BJ (cell line): ENCODE results near the gene AJAP1. TPM values are rescaled to one million over a fixed set of nuclear protein-coding genes. Genes with fewer than 3 reads are reported as not detected.
A peak's percentile ranks its signal among the peaks of the same experiment; 100 is the strongest.

Source experiments
- CTCF ChIA-PET: fragments of 350-600 bp; formaldehyde crosslinking; extraction: SDS; loops from one replicate; lab custom pipeline; 2021; ENCODE audit warnings: antibody characterized with exemption, inconsistent platforms; lab: Yijun Ruan, JAX
- POLR2A ChIA-PET: fragments of 300-600 bp; sonication (Branson Sonifier 250); formaldehyde crosslinking; extraction: SDS; loops from one replicate; lab custom pipeline; 2021; ENCODE audit warnings: antibody characterized with exemption; lab: Charles Lee
- DNase-seq: peaks from one replicate; pipeline ENCODE4 v3.0.0-alpha.2; 2011; ENCODE audit warnings: low read depth
- H3K27me3 ChIP-seq: 2 replicates; pipeline ENCODE4 v1.6.0; 2011; ENCODE audit warnings: low read length; ENCODE audit not compliant: control insufficient read depth, insufficient read depth
- H3K36me3 ChIP-seq: 2 replicates; pipeline ENCODE4 v1.5.1; 2011; ENCODE audit warnings: low read length; ENCODE audit not compliant: control insufficient read depth, insufficient read depth
- H3K4me3 ChIP-seq: 2 replicates; pipeline ENCODE4 v1.5.1; 2011; ENCODE audit warnings: low read depth, mild to moderate bottlenecking, control low read depth, low read length
- CTCF ChIP-seq: IDR thresholded peaks from 2 replicates; pipeline ENCODE4 v1.5.1; 2011; ENCODE audit warnings: low read depth, mild to moderate bottlenecking, control low read depth, inconsistent platforms, low read length, moderate library complexity; ENCODE audit not compliant: insufficient read depth
- polyA plus RNA-seq: library from polyadenylated mRNA; depleted of rRNA; stranded (reverse); fragments of >200 nt; gene quantifications from 2 replicates; pipeline ENCODE4 v1.2.3, GENCODE V29; 2011

Gene AJAP1
- polyA plus RNA-seq, 1 experiment: 0.80 TPM

- H3K4me3 ChIP-seq: no peak overlapping the region
- TF ChIP-seq CTCF: no peak
- ChIA-PET POLR2A (no interaction called here), CTCF (no interaction called here)
- no peaks in the 10 kb centered on the region for H3K27me3 ChIP-seq
- H3K36me3 ChIP-seq: no peaks in the 10 kb centered on the region
- no peak for DNase-seq
These were observed 151.6 kb downstream of the AJAP1 start for GRCh38 chr1:4805987-4806386.

- ChIA-PET CTCF (interaction anchor here (1.0 kb wide), 1 partner anchor 111 kb away, joined by 3 read pairs; no protein-coding TSS in a partner anchor), POLR2A (no interaction called here)
- TF ChIP-seq CTCF: no peak
- no peaks in the 10 kb centered on the region for H3K27me3 ChIP-seq
- no peaks in the 10 kb centered on the region for H3K36me3 ChIP-seq
- no peak for DNase-seq
- H3K4me3 ChIP-seq: no peak overlapping the region
These were observed 166.1 kb downstream of the AJAP1 start for GRCh38 chr1:4820543-4820942.

GRCh38 chr1:4825800-4826450, 171.5 kb downstream of the AJAP1 start:
- POLR2A ChIA-PET: no interaction called here
- 0 out of 2 replicates have a peak, but pooled peaks have one; percentile 21 for TF ChIP-seq CTCF
- H3K36me3 ChIP-seq: no peaks in the 10 kb centered on the region
- CTCF ChIA-PET: no interaction called here
- no peak for DNase-seq
- H3K4me3 ChIP-seq: no peak overlapping the region
- H3K27me3 ChIP-seq: no peaks in the 10 kb centered on the region

GRCh38 chr1:4830707-4831106, 176.3 kb downstream of the AJAP1 start:
- no peaks in the 10 kb centered on the region for H3K27me3 ChIP-seq
- ChIA-PET POLR2A (no interaction called here), CTCF (no interaction called here)
- no peaks in the 10 kb centered on the region for H3K36me3 ChIP-seq
- no peak for TF ChIP-seq CTCF
- H3K4me3 ChIP-seq: no peak overlapping the region
- no peak for DNase-seq

GRCh38 chr1:4836574-4836973, 182.2 kb downstream of the AJAP1 start:
- no peak overlapping the region for H3K4me3 ChIP-seq
- POLR2A ChIA-PET: no interaction called here
- no peak for TF ChIP-seq CTCF
- H3K27me3 ChIP-seq: no peaks in the 10 kb centered on the region
- DNase-seq: no peak
- CTCF ChIA-PET: no interaction called here
- H3K36me3 ChIP-seq: no peaks in the 10 kb centered on the region
